Measurements from ENCODE around the gene CD274.
"Not testable (repeated sequence)": the region's sequence is repeated elsewhere in the genome, so short reads cannot be mapped to it uniquely, and the experiment has no call there.

Gene CD274

GRCh38 chr9:5468850-5469249 is 18.5 kb downstream of the CD274 start:
- DNase-seq = no peak

GRCh38 chr9:5470122-5470521 is 19.8 kb downstream of the CD274 start:
- no peak for DNase-seq

GRCh38 chr9:5470816-5471215 is 20.5 kb downstream of the CD274 start:
- DNase-seq = no peak

GRCh38 chr9:5475611-5476010 is 25.3 kb downstream of the CD274 start:
- DNase-seq = not testable (repeated sequence)

- no peak for DNase-seq
Measured at GRCh38 chr9:5478206-5478605, 27.9 kb downstream of the CD274 start.

- no peak for DNase-seq
Measured at GRCh38 chr9:5479994-5480694, 29.8 kb downstream of the CD274 start.

GRCh38 chr9:5480919-5481318 is 30.6 kb downstream of the CD274 start:
- DNase-seq = no peak

- DNase-seq = no peak
Measured at GRCh38 chr9:5481322-5482040, 31.1 kb downstream of the CD274 start.

GRCh38 chr9:5482194-5482593 is 31.9 kb downstream of the CD274 start:
- DNase-seq = no peak

GRCh38 chr9:5483306-5483705 is 33.0 kb downstream of the CD274 start:
- no peak for DNase-seq

- no peak for DNase-seq
Measured at GRCh38 chr9:5485378-5486085, 35.2 kb downstream of the CD274 start.

GRCh38 chr9:5486988-5487387 is 36.6 kb downstream of the CD274 start:
- no peak for DNase-seq

GRCh38 chr9:5488221-5489008 is 38.1 kb downstream of the CD274 start:
- DNase-seq = no peak

- no peak for DNase-seq
Measured at GRCh38 chr9:5489630-5490490, 39.5 kb downstream of the CD274 start.

- no peak for DNase-seq
Measured at GRCh38 chr9:5492965-5493678, 42.8 kb downstream of the CD274 start.

GRCh38 chr9:5493679-5494511 is 43.6 kb downstream of the CD274 start:
- DNase-seq = no peak

- not testable (repeated sequence) for DNase-seq
Measured at GRCh38 chr9:5494765-5495164, 44.4 kb downstream of the CD274 start.

- DNase-seq = no peak
Measured at GRCh38 chr9:5499157-5499556, 48.8 kb downstream of the CD274 start.

GRCh38 chr9:5499889-5500398 is 49.6 kb downstream of the CD274 start:
- DNase-seq = no peak

Measured in right kidney (tissue), 1 donor.